RKO (cell line): ENCODE measurements around the gene VPS37C.
"Not testable (repeated sequence)": the region's sequence is repeated elsewhere in the genome, so short reads cannot be mapped to it uniquely, and the experiment has no call there.

ENCODE experiments used
- DNase-seq: peaks from one replicate; pipeline ENCODE4 v3.0.0-alpha.2; 2016; ENCODE audit warnings: low spot score

The VPS37C gene

GRCh38 chr11:61118004-61118403, 43.2 kb downstream of the VPS37C start:
- no peak for DNase-seq

- DNase-seq: no peak
These were observed 44.1 kb downstream of the VPS37C start for GRCh38 chr11:61117168-61117520.

GRCh38 chr11:61116426-61117167, 44.6 kb downstream of the VPS37C start:
- no peak for DNase-seq

GRCh38 chr11:61115498-61116224, 45.6 kb downstream of the VPS37C start:
- DNase-seq: no peak

GRCh38 chr11:61114913-61115312, 46.3 kb downstream of the VPS37C start:
- DNase-seq: no peak

- no peak for DNase-seq
These were observed 48.0 kb downstream of the VPS37C start for GRCh38 chr11:61113201-61113600.

- no peak for DNase-seq
These were observed 48.7 kb downstream of the VPS37C start for GRCh38 chr11:61112575-61112974.

GRCh38 chr11:61111786-61112517, 49.3 kb downstream of the VPS37C start:
- no peak for DNase-seq

- no peak for DNase-seq
These were observed 50.2 kb downstream of the VPS37C start for GRCh38 chr11:61111050-61111435.

- no peak for DNase-seq
These were observed 50.8 kb downstream of the VPS37C start for GRCh38 chr11:61110255-61111049.

GRCh38 chr11:61109671-61110070, 51.6 kb downstream of the VPS37C start:
- DNase-seq: no peak

GRCh38 chr11:61108847-61109585, 52.2 kb downstream of the VPS37C start:
- DNase-seq: no peak

GRCh38 chr11:61107888-61108287, 53.3 kb downstream of the VPS37C start:
- no peak for DNase-seq

GRCh38 chr11:61106894-61107470, 54.2 kb downstream of the VPS37C start:
- no peak for DNase-seq

- no peak for DNase-seq
These were observed 54.9 kb downstream of the VPS37C start for GRCh38 chr11:61106296-61106695.

GRCh38 chr11:61104963-61105362, 56.3 kb downstream of the VPS37C start:
- DNase-seq: no peak

- no peak for DNase-seq
These were observed 57.3 kb downstream of the VPS37C start for GRCh38 chr11:61103851-61104423.

- no peak for DNase-seq
These were observed 58.3 kb downstream of the VPS37C start for GRCh38 chr11:61102667-61103571.

- no peak for DNase-seq
These were observed 62.4 kb downstream of the VPS37C start for GRCh38 chr11:61098778-61099177.

- DNase-seq: not testable (repeated sequence)
These were observed 63.0 kb downstream of the VPS37C start for GRCh38 chr11:61098261-61098660.
